Neural progenitor cell (in vitro differentiated cells): Measurements from ENCODE around the gene MGP. TPM values are rescaled to one million over a fixed set of nuclear protein-coding genes. Genes with fewer than 3 reads are reported as not detected.

Experiments used
- DNase-seq: peaks from one replicate; pipeline ENCODE4 v3.0.0-alpha.2; 2016; ENCODE audit warnings: low spot score
- H2AFZ ChIP-seq: fragments of 200-600 bp; sonication (generic); replicated peaks from 2 replicates; pipeline ENCODE4 v1.6.1; 2016; ENCODE audit warnings: antibody characterized with exemption
- H3F3A ChIP-seq: fragments of 200-600 bp; sonication (generic); 2 replicates; pipeline ENCODE4 v1.6.1; 2016; ENCODE audit warnings: antibody characterized with exemption, low read depth
- H3K27ac ChIP-seq: fragments of 200-600 bp; sonication (generic); 2 replicates; pipeline ENCODE4 v1.5.1; 2016; ENCODE audit warnings: mild to moderate bottlenecking
- H3K27me3 ChIP-seq: fragments of 200-600 bp; sonication (generic); 2 replicates; pipeline ENCODE4 v1.6.1; 2016; ENCODE audit warnings: mild to moderate bottlenecking, moderate library complexity
- H3K36me3 ChIP-seq: fragments of 200-600 bp; sonication (generic); 2 replicates; pipeline ENCODE4 v1.5.1; 2016
- H3K4me1 ChIP-seq: fragments of 200-600 bp; sonication (generic); 2 replicates; pipeline ENCODE4 v1.6.1; 2016; ENCODE audit warnings: mixed run types
- H3K4me2 ChIP-seq: fragments of 200-600 bp; sonication (generic); 2 replicates; pipeline ENCODE4 v1.6.1; 2016
- H3K4me3 ChIP-seq: fragments of 200-600 bp; sonication (generic); 2 replicates; pipeline ENCODE4 v1.5.1; 2016
- H3K79me2 ChIP-seq: fragments of 200-600 bp; sonication (generic); 2 replicates; pipeline ENCODE4 v1.6.1; 2016; ENCODE audit warnings: low read depth
- H3K9ac ChIP-seq: fragments of 200-600 bp; sonication (generic); 2 replicates; pipeline ENCODE4 v1.6.1; 2016
- H3K9me3 ChIP-seq: fragments of 200-600 bp; sonication (generic); 2 replicates; pipeline ENCODE4 v1.5.1; 2016; ENCODE audit warnings: low read depth
- H4K20me1 ChIP-seq: fragments of 200-600 bp; sonication (generic); 2 replicates; pipeline ENCODE4 v1.6.1; 2016; ENCODE audit warnings: low read depth
- H3K27ac Mint-ChIP-seq: 3 replicates; pipeline ENCODE4 v1.8.0; 2021; ENCODE audit warnings: mixed read lengths
- H3K27me3 Mint-ChIP-seq: 2 replicates; pipeline ENCODE4 v1.8.0; 2022; ENCODE audit warnings: low read depth, mild to moderate bottlenecking, inconsistent platforms, moderate library complexity, mixed read lengths; ENCODE audit not compliant: insufficient read depth
- H3K36me3 Mint-ChIP-seq: 3 replicates; pipeline ENCODE4 v1.8.0; 2021; ENCODE audit warnings: mixed read lengths
- H3K4me1 Mint-ChIP-seq: 3 replicates; pipeline ENCODE4 v1.8.0; 2021; ENCODE audit warnings: mixed read lengths
- H3K4me3 Mint-ChIP-seq: 3 replicates; pipeline ENCODE4 v1.8.0; 2021; ENCODE audit warnings: mild to moderate bottlenecking, moderate library complexity, mixed read lengths
- H3K9me3 Mint-ChIP-seq: 3 replicates; pipeline ENCODE4 v1.8.0; 2020; ENCODE audit warnings: mixed read lengths
- CTCF ChIP-seq: fragments of 200-600 bp; sonication (generic); IDR thresholded peaks from 2 replicates; pipeline ENCODE4 v1.5.1; 2017; ENCODE audit warnings: antibody characterized with exemption, mild to moderate bottlenecking
- EZH2 ChIP-seq: fragments of 200-600 bp; sonication (generic); IDR thresholded peaks from 2 replicates; pipeline ENCODE4 v1.6.1; 2017; ENCODE audit warnings: antibody characterized with exemption, mild to moderate bottlenecking, moderate library complexity
- EZH2phosphoT487 ChIP-seq: fragments of 200-600 bp; sonication (generic); IDR thresholded peaks from 2 replicates; pipeline ENCODE4 v1.6.1; 2017; ENCODE audit warnings: antibody characterized with exemption
- total RNA-seq: library from RNA; depleted of rRNA; stranded (reverse); fragments of >200 nt; gene quantifications from 2 replicates; pipeline ENCODE4 v1.2.3, GENCODE V29; 2015; ENCODE audit warnings: low replicate concordance

Gene MGP
- total RNA-seq, 1 donor from 2014 or later: not detected

- Mint-ChIP-seq H3K4me1 (peaks cover 8% of the 10 kb centered on the region), H3K27ac (no peak overlapping the region), H3K27me3 (peaks cover 3% of the 10 kb centered on the region), H3K9me3 (peaks cover 42% of the 10 kb centered on the region), H3K36me3 (peaks cover 1% of the 10 kb centered on the region), H3K4me3 (no peak overlapping the region)
- no peaks in the 10 kb centered on the region for H3K36me3 ChIP-seq
- H3K27ac ChIP-seq: no peak overlapping the region
- H3K4me1 ChIP-seq: no peaks in the 10 kb centered on the region
- no peaks in the 10 kb centered on the region for H3F3A ChIP-seq
- H3K79me2 ChIP-seq: no peaks in the 10 kb centered on the region
- no peaks in the 10 kb centered on the region for H3K9me3 ChIP-seq
- H4K20me1 ChIP-seq: no peaks in the 10 kb centered on the region
- H3K4me3 ChIP-seq: no peak overlapping the region
- no peak overlapping the region for H2AFZ ChIP-seq
- DNase-seq: no peak
- no peaks in the 10 kb centered on the region for H3K27me3 ChIP-seq
- TF ChIP-seq CTCF (no peak), EZH2phosphoT487 (no peak), EZH2 (no peak)
- H3K9ac ChIP-seq: no peak overlapping the region
- H3K4me2 ChIP-seq: no peak overlapping the region
Measured at GRCh38 chr12:14858513-14858912, 27.1 kb downstream of the MGP start.

GRCh38 chr12:14854586-14855183 lies 31.0 kb downstream of the MGP start:
- Mint-ChIP-seq H3K36me3 (no peaks in the 10 kb centered on the region), H3K4me3 (no peak overlapping the region), H3K4me1 (peaks cover 19% of the 10 kb centered on the region), H3K27me3 (peaks cover 3% of the 10 kb centered on the region), H3K27ac (no peak overlapping the region), H3K9me3 (peaks cover 20% of the 10 kb centered on the region)
- Histone ChIP-seq H3K4me1 (no peaks in the 10 kb centered on the region), H4K20me1 (no peaks in the 10 kb centered on the region), H3K9me3 (no peaks in the 10 kb centered on the region), H3K27ac (no peak overlapping the region), H3F3A (no peaks in the 10 kb centered on the region), H2AFZ (no peak overlapping the region), H3K36me3 (no peaks in the 10 kb centered on the region), H3K27me3 (no peaks in the 10 kb centered on the region), H3K4me2 (no peak overlapping the region), H3K79me2 (no peaks in the 10 kb centered on the region), H3K9ac (no peak overlapping the region), H3K4me3 (no peak overlapping the region)
- no peak for TF ChIP-seq EZH2
- no peak for TF ChIP-seq CTCF
- no peak for TF ChIP-seq EZH2phosphoT487
- DNase-seq: no peak

GRCh38 chr12:14853961-14854360 lies 31.7 kb downstream of the MGP start:
- Histone ChIP-seq H3K4me2 (no peak overlapping the region), H3K79me2 (no peaks in the 10 kb centered on the region), H2AFZ (no peak overlapping the region), H3K4me3 (no peak overlapping the region), H3K9me3 (no peaks in the 10 kb centered on the region), H3K27me3 (no peaks in the 10 kb centered on the region), H3K9ac (no peak overlapping the region), H3K27ac (no peak overlapping the region), H4K20me1 (no peaks in the 10 kb centered on the region), H3K36me3 (no peaks in the 10 kb centered on the region), H3K4me1 (no peaks in the 10 kb centered on the region), H3F3A (no peaks in the 10 kb centered on the region)
- no peak for DNase-seq
- no peak for TF ChIP-seq EZH2phosphoT487
- no peak for TF ChIP-seq EZH2
- TF ChIP-seq CTCF: no peak
- no peak overlapping the region for H3K27ac Mint-ChIP-seq
- H3K27me3 Mint-ChIP-seq: peaks cover 3% of the 10 kb centered on the region
- peaks cover 15% of the 10 kb centered on the region for H3K9me3 Mint-ChIP-seq
- H3K4me3 Mint-ChIP-seq: no peak overlapping the region
- no peaks in the 10 kb centered on the region for H3K36me3 Mint-ChIP-seq
- peaks cover 22% of the 10 kb centered on the region for H3K4me1 Mint-ChIP-seq
